Endothelial cell of umbilical vein (primary cell): ENCODE results near the gene ACP2. TPM values are rescaled to one million over a fixed set of nuclear protein-coding genes. Genes with fewer than 3 reads are reported as not detected.

ENCODE experiments used
- Bru-seq: library from RNA; stranded (reverse); fragments of 400-500 nt; gene quantifications from one replicate; lab custom pipeline; 2021; lab: Mats Ljungman, UMichigan
- BruChase-seq, 2 experiments: library from RNA; stranded (reverse); fragments of 400-500 nt; gene quantifications; one replicate each; lab custom pipeline; 2021; lab: Mats Ljungman, UMichigan
- BruUV-seq: library from RNA; stranded (reverse); fragments of 400-500 nt; replicated peaks from 2 replicates; lab custom pipeline; 2021; lab: Mats Ljungman, UMichigan
- CTCF ChIA-PET: fragments of 300-600, 350-600 bp; sonication (Branson Sonifier 250); formaldehyde crosslinking; loops from one replicate; lab custom pipeline; 2021; ENCODE audit warnings: antibody characterized with exemption, inconsistent platforms; lab: Charles Lee
- POLR2A ChIA-PET: fragments of 300-600, 350-600 bp; sonication (Branson Sonifier 250); formaldehyde crosslinking; loops from one replicate; lab custom pipeline; 2021; ENCODE audit warnings: antibody characterized with exemption, inconsistent platforms; lab: Charles Lee
- DNase-seq: peaks from one replicate; pipeline ENCODE4 v3.0.0-alpha.2; 2011; ENCODE audit warnings: low read depth, low spot score
- FAIRE-seq: peaks from 2 replicates; lab custom pipeline; 2011; peaks lifted over from hg19 to GRCh38; lab: Jason Lieb, UNC
- H2AFZ ChIP-seq: 2 replicates; pipeline ENCODE4 v1.6.0; 2012; ENCODE audit warnings: low read depth, low read length, control low read depth, inconsistent platforms
- H3K27ac ChIP-seq: 2 replicates; pipeline ENCODE4 v1.5.1; 2011; ENCODE audit warnings: low read depth, mild to moderate bottlenecking, control low read depth, low read length, moderate library complexity; ENCODE audit not compliant: insufficient read depth
- H3K27me3 ChIP-seq, 2 experiments: 2 replicates each; pipeline versions ENCODE4 v1.6.0 to v1.6.1; 2011; ENCODE audit warnings: low read length in 2 of 2, mixed read lengths in 1 of 2; ENCODE audit not compliant: control insufficient read depth in 2 of 2, insufficient read depth in 2 of 2
- H3K36me3 ChIP-seq, 2 experiments: 2 replicates in 1 of 2; 3 replicates in 1 of 2; pipeline ENCODE4 v1.5.1; 2011; ENCODE audit warnings: low read length in 2 of 2, mild to moderate bottlenecking in 1 of 2, moderate library complexity in 1 of 2; ENCODE audit not compliant: control insufficient read depth in 2 of 2, insufficient read depth in 2 of 2; ENCODE audit errors: extremely low read depth in 1 of 2
- H3K4me1 ChIP-seq: 3 replicates; pipeline ENCODE4 v1.5.1; 2011; ENCODE audit warnings: mild to moderate bottlenecking, low read length; ENCODE audit not compliant: control insufficient read depth, insufficient read depth; ENCODE audit errors: extremely low read depth
- H3K4me2 ChIP-seq: 2 replicates; pipeline ENCODE4 v1.6.1; 2011; ENCODE audit warnings: low read length, control low read depth, mixed read lengths; ENCODE audit not compliant: insufficient read depth
- H3K4me3 ChIP-seq, 3 experiments: fragments of 200-600 bp in 1 of 3; sonication (generic), shearing (Covaris generic) in 1 of 3; replicated peaks in 1 of 3; 2 replicates each; pipeline ENCODE4 v1.5.1; 2011 to 2016; ENCODE audit warnings: control low read depth in 3 of 3, low read length in 3 of 3, mild to moderate bottlenecking in 2 of 3, inconsistent platforms in 1 of 3, low read depth in 1 of 3, moderate library complexity in 1 of 3; ENCODE audit not compliant: insufficient read depth in 1 of 3
- H3K79me2 ChIP-seq: 2 replicates; pipeline ENCODE4 v1.6.0; 2012; ENCODE audit warnings: low read length, inconsistent platforms; ENCODE audit not compliant: control insufficient read depth, insufficient read depth
- H3K9ac ChIP-seq: replicated peaks from 2 replicates; pipeline ENCODE3; 2011; ENCODE audit warnings: low read length, control low read depth; ENCODE audit not compliant: insufficient read depth; ENCODE audit errors: extremely low read depth
- H3K9me1 ChIP-seq: replicated peaks from 3 replicates; pipeline ENCODE4 v1.6.0; 2011; ENCODE audit warnings: mild to moderate bottlenecking, low read length; ENCODE audit not compliant: control insufficient read depth, insufficient read depth; ENCODE audit errors: extremely low read depth
- H3K9me3 ChIP-seq: replicated peaks from 2 replicates; pipeline ENCODE4 v1.5.1; 2012; ENCODE audit warnings: low read length, inconsistent platforms; ENCODE audit not compliant: control insufficient read depth, insufficient read depth
- H4K20me1 ChIP-seq: replicated peaks from 2 replicates; pipeline ENCODE3; 2011; ENCODE audit warnings: mild to moderate bottlenecking, low read length; ENCODE audit not compliant: control insufficient read depth, insufficient read depth; ENCODE audit errors: extremely low read depth
- CTCF ChIP-seq, 2 donors: IDR thresholded peaks; 1 replicate in 1 of 2; 2 replicates in 1 of 2; pipeline ENCODE4 v1.5.1; 2011; ENCODE audit warnings: low read length in 2 of 2, mild to moderate bottlenecking in 2 of 2, moderate library complexity in 2 of 2, control low read depth in 1 of 2, inconsistent platforms in 1 of 2, low read depth in 1 of 2; ENCODE audit not compliant: insufficient read depth in 1 of 2; ENCODE audit errors: extremely low read depth in 1 of 2
- EZH2 ChIP-seq: IDR thresholded peaks from 2 replicates; pipeline ENCODE4 v1.6.1; 2012; ENCODE audit warnings: borderline replicate concordance, low read depth, mild to moderate bottlenecking, moderate library complexity, low read length, inconsistent platforms; ENCODE audit not compliant: severe bottlenecking
- FOS ChIP-seq: IDR thresholded peaks from 2 replicates; pipeline ENCODE4 v1.6.1; 2011; ENCODE audit warnings: mild to moderate bottlenecking, low read length, moderate library complexity, borderline replicate concordance; ENCODE audit not compliant: insufficient read depth
- GATA2 ChIP-seq: IDR thresholded peaks from 2 replicates; pipeline ENCODE4 v1.7.0; 2011; ENCODE audit warnings: low read depth, mild to moderate bottlenecking, moderate library complexity, mixed read lengths, low read length; ENCODE audit not compliant: insufficient read length, insufficient read depth
- JUN ChIP-seq: IDR thresholded peaks from 2 replicates; pipeline ENCODE4 v1.6.1; 2011; ENCODE audit warnings: borderline replicate concordance, low read depth; ENCODE audit not compliant: insufficient read length, insufficient read depth
- MAX ChIP-seq: IDR thresholded peaks from 2 replicates; pipeline ENCODE4 v1.6.1; 2011; ENCODE audit not compliant: insufficient read depth, insufficient read length
- MYC ChIP-seq: IDR thresholded peaks from one replicate; pipeline ENCODE4 v1.6.1; 2011; ENCODE audit warnings: mild to moderate bottlenecking, low read depth, low read length
- POLR2A ChIP-seq: IDR thresholded peaks from 2 replicates; pipeline ENCODE4 v1.6.1; 2012; ENCODE audit warnings: low read depth, mild to moderate bottlenecking, control low read depth, low read length
- POLR2AphosphoS5 ChIP-seq: IDR thresholded peaks from 2 replicates; pipeline ENCODE4 v1.6.1; 2012; ENCODE audit warnings: low read depth, mild to moderate bottlenecking, control low read depth, low read length, moderate library complexity; ENCODE audit not compliant: insufficient read depth
- dilution Hi-C: fragments of 300-500 bp; cut with MboI; formaldehyde crosslinking; loops from one replicate; pipeline ENCODE4 v1.15.0; 2019; ENCODE audit warnings: low sequenced_read_pairs; ENCODE audit not compliant: extremely low pct_ligation_motif_present
- intact Hi-C: fragments of 100-400 bp; cut with micrococcal nuclease; formaldehyde crosslinking; loops from one replicate; pipeline ENCODE4 v1.10.0; 2022
- long read RNA-seq: library from polyadenylated mRNA; stranded (forward); transcript quantifications from one replicate; pipeline ENCODE4 v2.0.0, GENCODE V29; 2021
- polyA minus RNA-seq, 3 experiments: library from RNA; depleted of rRNA, polyadenylated mRNA; stranded (reverse); fragments of >200 nt; gene quantifications; 1 replicate in 1 of 3; 2 replicates in 2 of 3; pipeline ENCODE4 v1.2.3, GENCODE V29; 2011
- polyA plus RNA-seq, 4 experiments: library from polyadenylated mRNA; depleted of rRNA in 3 of 4; stranded (reverse) in 3 of 4; unstranded in 1 of 4; fragments of >200 nt; gene quantifications; 2 replicates each; pipeline versions ENCODE4 v1.2.1 to v1.2.3, GENCODE V29; 2011 to 2012; ENCODE audit warnings: missing spikeins in 1 of 4
- total RNA-seq: library from RNA; stranded (reverse); gene quantifications from 2 replicates; pipeline ENCODE4 v1.2.3, GENCODE V29; 2021

Gene ACP2
- total RNA-seq (35.6 and 39.7 TPM in 2 replicates), polyA plus RNA-seq (49.2 and 52.6 TPM in 2 replicates), polyA minus RNA-seq (36.5 and 42.3 TPM in 2 replicates), Bru-seq, nascent RNA (percentile 67 among the genes with signal in this experiment), BruChase-seq, experiment 1, labeled RNA remaining after a 6-hour chase (percentile 58 among the genes with signal in this experiment), BruChase-seq, experiment 2, labeled RNA remaining after a 2-hour chase (percentile 52 among the genes with signal in this experiment)
- polyA plus RNA-seq (2011; cell fraction: cytosol; rRNA removed): 32.4 and 38.2 TPM in 2 replicates
- 44.8 and 56.0 TPM in 2 replicates for polyA plus RNA-seq (2011; cell fraction: nucleus; rRNA removed)
- polyA plus RNA-seq (2012): 22.8 and 24.6 TPM in 2 replicates
- polyA minus RNA-seq (2011; cell fraction: cytosol; rRNA and poly(A)+ RNA removed): 26.8 TPM
- polyA minus RNA-seq (2011; cell fraction: nucleus; rRNA and poly(A)+ RNA removed): 23.0 and 23.4 TPM in 2 replicates
- long read RNA-seq, transcript ACP2-201 (11 exons, 2,203 nt): major isoform, 13 of 23 reads
- long read RNA-seq, partial matches to known transcripts: 0 of 23 reads
- long read RNA-seq, other reads (novel, unspliced or antisense): 8 of 23 reads

- ChIA-PET POLR2A (interaction anchor here (0.6 to 1.9 kb wide), 8 partner anchors 9 to 34 kb away, joined by 3 to 15 read pairs (median 3); partner anchors contain the start of genes DDB2 and NR1H3), CTCF (interaction anchor here (0.6 to 2.3 kb wide), 14 partner anchors 9 to 426 kb away, joined by 3 to 38 read pairs (median 4); partner anchors contain the start of genes DDB2, NR1H3 and PACSIN3)
- intact Hi-C loops (loop anchor here (1.0 kb wide), 2 partner anchors 16 to 20 kb away; no protein-coding TSS in a partner anchor), dilution Hi-C loops (no loop called here)
- BruUV-seq: TSS peak; percentile 79
- peak within 1 kb of the TSS; percentile 49 for H3K27ac ChIP-seq
- H3K27me3 ChIP-seq: no peaks in the 10 kb centered on the region
- H2AFZ ChIP-seq: peak within 1 kb of the TSS; percentile 83
- H3K9me3 ChIP-seq: no peaks in the 10 kb centered on the region
- peak within 1 kb of the TSS; percentile 89 for H3K4me2 ChIP-seq
- peaks cover 13% of the 10 kb centered on the region for H3K4me1 ChIP-seq
- H4K20me1 ChIP-seq: no peaks in the 10 kb centered on the region
- peak within 1 kb of the TSS; percentile 50 to 74 (median 68) for H3K4me3 ChIP-seq
- H3K9me1 ChIP-seq: no peaks in the 10 kb centered on the region
- peaks cover 8% of the 10 kb centered on the region for H3K79me2 ChIP-seq
- H3K9ac ChIP-seq: peak within 1 kb of the TSS; percentile 76
- FAIRE-seq: peak; percentile 91
- DNase-seq: peak; percentile 88
- H3K36me3 ChIP-seq: peaks cover 0 to 14% of the 10 kb centered on the region in 2 experiments
- TF ChIP-seq MAX (no peak), JUN (no peak), GATA2 (no peak), FOS (no peak), MYC (no peak), POLR2AphosphoS5 (peak; percentile 92), CTCF (IDR thresholded peaks at IDR 0.05; ENCODE audit: extremely low read depth in 1 of 2, insufficient read depth in 1 of 2, low read depth in 1 of 2, low read length in 2 of 2) (peak; percentile 7 to 34), EZH2 (no peak), POLR2A (peak; percentile 92)
Measured at GRCh38 chr11:47248664-47249377, at the start of gene ACP2. Gene ACP2, minus strand, starts transcription at chr11:47248814. Its CDS starts 25 bp downstream, at chr11:47248789.
